ENCODE measurements around the gene ATP9A. TPM values are rescaled to one million over a fixed set of nuclear protein-coding genes. Genes with fewer than 3 reads are reported as not detected.

Gene ATP9A
- total RNA-seq, 1 experiment from 2014 or later = 31.3 TPM

GRCh38 chr20:51594236-51595057 lies 173.7 kb downstream of the ATP9A start:
- intact Hi-C loops (cut with micrococcal nuclease) = loop anchor here (1.0 to 10.0 kb wide), 3 partner anchors 211 to 610 kb away; no protein-coding TSS in a partner anchor
- ATAC-seq = no peak
- no peak for DNase-seq

GRCh38 chr20:51593584-51593983 lies 174.6 kb downstream of the ATP9A start:
- intact Hi-C loops (cut with micrococcal nuclease) = loop anchor here (10.0 kb wide), 1 partner anchor 609 kb away; no protein-coding TSS in a partner anchor
- no peak for ATAC-seq
- H3K9me3 ChIP-seq (ENCODE audit: low read length) = no peaks in the 10 kb centered on the region
- TF ChIP-seq EZH2phosphoT487 (IDR thresholded peaks at IDR 0.05; ENCODE audit: borderline replicate concordance, low read length) (no peak), EZH2 (IDR thresholded peaks at IDR 0.05; ENCODE audit: low read length, unreplicated experiment) (no peak), CTCF (conservative IDR thresholded peaks at IDR 0.05; ENCODE audit: low read depth, low read length) (no peak)
- DNase-seq = no peak
- CTCF ChIA-PET = no interaction called here
- no peak overlapping the region for H3K9ac ChIP-seq (ENCODE audit: low read length)
- no peak overlapping the region for H3K4me3 ChIP-seq (ENCODE audit: low read length)
- H2AFZ ChIP-seq (ENCODE audit: low read length) = no peak overlapping the region
- no peaks in the 10 kb centered on the region for H3K79me2 ChIP-seq (ENCODE audit: low read length)
- POLR2A ChIA-PET (ENCODE audit: unreplicated experiment) = no interaction called here
- H3K9me2 ChIP-seq (replicated peaks; ENCODE audit: low read length) = no peaks in the 10 kb centered on the region
- BruUV-seq (replicated peaks) = no TSS peak
- no peaks in the 10 kb centered on the region for H4K20me1 ChIP-seq (ENCODE audit: low read length)
- no peak overlapping the region for H3K27ac ChIP-seq (ENCODE audit: low read length)
- no peaks in the 10 kb centered on the region for H3F3A ChIP-seq (ENCODE audit: low read length, unreplicated experiment)
- H3K4me1 ChIP-seq (ENCODE audit: insufficient read depth, low read length) = peaks cover 4% of the 10 kb centered on the region; the same call in 1 of the 2 replicates
- no peaks in the 10 kb centered on the region for H3K36me3 ChIP-seq (ENCODE audit: low read depth, low read length)
- no peak overlapping the region for H3K4me2 ChIP-seq (ENCODE audit: low read length)
- H3K27me3 ChIP-seq (ENCODE audit: low read length) = no peaks in the 10 kb centered on the region

More at GRCh38 chr20:51594236-51595057, 173.7 kb downstream of the ATP9A start:
- Histone ChIP-seq H3K27ac (ENCODE audit: low read length) (0 out of 2 replicates have a peak overlapping the region, but pooled peaks have one; percentile 6), H3K9me2 (replicated peaks; ENCODE audit: low read length) (no peaks in the 10 kb centered on the region), H3K4me3 (ENCODE audit: low read length) (no peak overlapping the region), H3K9ac (ENCODE audit: low read length) (peak overlapping the region; percentile 35), H3K27me3 (ENCODE audit: low read length) (no peaks in the 10 kb centered on the region), H3K36me3 (ENCODE audit: low read depth, low read length) (no peaks in the 10 kb centered on the region), H3K79me2 (ENCODE audit: low read length) (no peaks in the 10 kb centered on the region), H3K4me2 (ENCODE audit: low read length) (peak overlapping the region; percentile 7; the same call in 1 of the 2 replicates), H3K9me3 (ENCODE audit: low read length) (no peaks in the 10 kb centered on the region), H3K4me1 (ENCODE audit: insufficient read depth, low read length) (peaks cover 4% of the 10 kb centered on the region; the same call in 1 of the 2 replicates), H3F3A (ENCODE audit: low read length, unreplicated experiment) (no peaks in the 10 kb centered on the region), H4K20me1 (ENCODE audit: low read length) (no peaks in the 10 kb centered on the region), H2AFZ (ENCODE audit: low read length) (no peak overlapping the region)
- ChIA-PET POLR2A (ENCODE audit: unreplicated experiment) (no interaction called here), CTCF (interaction anchor here (0.6 to 1.6 kb wide), 8 partner anchors 21 to 607 kb away, joined by 3 to 17 read pairs (median 6); no protein-coding TSS in a partner anchor)
- no peak for TF ChIP-seq EZH2 (IDR thresholded peaks at IDR 0.05; ENCODE audit: low read length, unreplicated experiment)
- TF ChIP-seq EZH2phosphoT487 (IDR thresholded peaks at IDR 0.05; ENCODE audit: borderline replicate concordance, low read length) = no peak
- no peak for TF ChIP-seq CTCF (conservative IDR thresholded peaks at IDR 0.05; ENCODE audit: low read depth, low read length)
- BruUV-seq (replicated peaks) = no TSS peak

GRCh38 chr20:51592564-51592963 lies 175.6 kb downstream of the ATP9A start:
- Histone ChIP-seq H3K27me3 (ENCODE audit: low read length) (no peaks in the 10 kb centered on the region), H3K4me3 (ENCODE audit: low read length) (no peak overlapping the region), H3K79me2 (ENCODE audit: low read length) (no peaks in the 10 kb centered on the region), H3K9me3 (ENCODE audit: low read length) (no peaks in the 10 kb centered on the region), H3K9me2 (replicated peaks; ENCODE audit: low read length) (no peaks in the 10 kb centered on the region), H3K4me1 (ENCODE audit: insufficient read depth, low read length) (peaks cover 4% of the 10 kb centered on the region; the same call in 1 of the 2 replicates), H3K9ac (ENCODE audit: low read length) (no peak overlapping the region), H3K4me2 (ENCODE audit: low read length) (no peak overlapping the region), H3K27ac (ENCODE audit: low read length) (no peak overlapping the region), H3F3A (ENCODE audit: low read length, unreplicated experiment) (no peaks in the 10 kb centered on the region), H3K36me3 (ENCODE audit: low read depth, low read length) (no peaks in the 10 kb centered on the region), H4K20me1 (ENCODE audit: low read length) (no peaks in the 10 kb centered on the region), H2AFZ (ENCODE audit: low read length) (no peak overlapping the region)
- ChIA-PET POLR2A (ENCODE audit: unreplicated experiment) (no interaction called here), CTCF (no interaction called here)
- BruUV-seq (replicated peaks) = no TSS peak
- intact Hi-C loops (cut with micrococcal nuclease) = loop anchor here (10.0 kb wide), 1 partner anchor 608 kb away; no protein-coding TSS in a partner anchor
- DNase-seq = no peak
- ATAC-seq = no peak
- TF ChIP-seq CTCF (conservative IDR thresholded peaks at IDR 0.05; ENCODE audit: low read depth, low read length) (no peak), EZH2 (IDR thresholded peaks at IDR 0.05; ENCODE audit: low read length, unreplicated experiment) (no peak), EZH2phosphoT487 (IDR thresholded peaks at IDR 0.05; ENCODE audit: borderline replicate concordance, low read length) (no peak)

Data from PC-3 (cell line).